ENCODE data around the gene RPRD1B. TPM values are rescaled to one million over a fixed set of nuclear protein-coding genes. Genes with fewer than 3 reads are reported as not detected.

The RPRD1B gene
- total and polyA plus RNA-seq, 2 of the 4 experiments (the other 2 are of a cell fraction) = 8.4 to 9.9 TPM

- Histone ChIP-seq H2BK5ac (ENCODE audit: low read depth, low read length, poor library complexity, severe bottlenecking) (no peak overlapping the region), H4K20me1 (ENCODE audit: insufficient read depth, low read length) (peaks cover 8% of the 10 kb centered on the region), H3K4me3 (ENCODE audit: insufficient read depth, low read depth, low read length) (no peak overlapping the region), H2AK9ac (replicated peaks; ENCODE audit: low read depth, low read length, poor library complexity) (no peak overlapping the region), H3K56ac (ENCODE audit: extremely low read depth, insufficient read depth, low read length) (no peak overlapping the region), H3K36me3 (ENCODE audit: control insufficient read depth, insufficient read depth, low read length) (peaks cover 22% of the 10 kb centered on the region), H3K4me1 (ENCODE audit: control insufficient read depth, insufficient read depth, low read length) (peaks cover 5% of the 10 kb centered on the region), H3K14ac (replicated peaks; ENCODE audit: low read depth, low read length) (no peak overlapping the region), H3K18ac (ENCODE audit: low read depth, low read length) (no peak overlapping the region), H2BK15ac (ENCODE audit: low read depth, low read length) (no peak overlapping the region), H2BK120ac (ENCODE audit: low read depth, low read length) (no peak overlapping the region), H3K4me2 (ENCODE audit: low read depth, low read length) (no peak overlapping the region), H3K27ac (ENCODE audit: insufficient read depth, low read length) (no peak overlapping the region), H3K23ac (ENCODE audit: low read depth, low read length) (no peak overlapping the region), H2BK20ac (ENCODE audit: low read depth, low read length) (no peak overlapping the region), H3K79me1 (ENCODE audit: low read depth in 1 of 2, low read length in 2 of 2) (peaks cover 39 to 55% of the 10 kb centered on the region in 2 experiments), H3K9ac (ENCODE audit: low read depth, low read length) (no peak overlapping the region), H3K9me1 (ENCODE audit: insufficient read depth, low read length) (peaks cover 13% of the 10 kb centered on the region), H3K27me3 (ENCODE audit: control insufficient read depth, insufficient read depth, low read length) (no peaks in the 10 kb centered on the region), H3K9me3 (ENCODE audit: control insufficient read depth, insufficient read depth, low read length) (peaks cover 6% of the 10 kb centered on the region), H4K5ac (ENCODE audit: low read depth, low read length) (no peak overlapping the region), H4K91ac (ENCODE audit: insufficient read depth, low read depth, low read length) (no peak overlapping the region), H2AFZ (replicated peaks; ENCODE audit: low read length, poor library complexity) (no peak overlapping the region), H4K8ac (ENCODE audit: low read depth in 2 of 2, low read length in 2 of 2) (no peak overlapping the region), H3K4ac (ENCODE audit: low read depth, low read length) (no peak overlapping the region), H2AK5ac (ENCODE audit: low read depth, low read length) (no peak overlapping the region)
- no peak for TF ChIP-seq RFX5 (IDR thresholded peaks at IDR 0.05; ENCODE audit: low read depth, low read length)
- no peak for TF ChIP-seq POLR2A (IDR thresholded peaks at IDR 0.05; ENCODE audit: low read depth, low read length)
- TF ChIP-seq RAD21 (IDR thresholded peaks at IDR 0.05; ENCODE audit: low read length) = no peak
- TF ChIP-seq BHLHE40 (IDR thresholded peaks at IDR 0.05; ENCODE audit: low read depth, low read length) = no peak
- TF ChIP-seq MAZ (IDR thresholded peaks at IDR 0.05; ENCODE audit: borderline replicate concordance, low read depth, low read length) = no peak
- TF ChIP-seq ELK1 (IDR thresholded peaks at IDR 0.05; ENCODE audit: borderline replicate concordance, low read depth, low read length) = no peak
- no peak for TF ChIP-seq USF2 (IDR thresholded peaks at IDR 0.05; ENCODE audit: low read depth, low read length)
- no peak for TF ChIP-seq NFE2L2 (IDR thresholded peaks at IDR 0.05; ENCODE audit: low read depth, low read length)
- no peak for TF ChIP-seq FOS (IDR thresholded peaks at IDR 0.05; ENCODE audit: low read depth, low read length)
- TF ChIP-seq MAFK (IDR thresholded peaks at IDR 0.05; ENCODE audit: low read depth, low read length) = no peak
- TF ChIP-seq CTCF (conservative IDR thresholded peaks at IDR 0.05; ENCODE audit: low read depth, low read length) = no peak
- no peak for TF ChIP-seq MXI1 (IDR thresholded peaks at IDR 0.05; ENCODE audit: borderline replicate concordance, low read depth, low read length)
- WGBS, 2 experiments (ENCODE audit: extremely low coverage in 2 of 2, insufficient read length in 1 of 2) = no CpG with 5 or more reads among the region's 1 CpG
- intact Hi-C loops (cut with micrococcal nuclease) = no loop called here
- no TSS peak for BruUV-seq (replicated peaks)
- in situ Hi-C loops (cut with MboI; ENCODE audit: low sequenced_read_pairs) = no loop called here
- ChIA-PET POLR2A (ENCODE audit: unreplicated experiment) (no interaction called here), CTCF (no interaction called here)
- ATAC-seq (ENCODE audit: low read depth) (no peak), DNase-seq (no peak)
- dilution Hi-C loops (cut with HindIII; ENCODE audit: low sequenced_read_pairs, unreplicated experiment) = no loop called here
Measured at GRCh38 chr20:38017959-38018358, 15.6 kb upstream of the RPRD1B start.

Measured in IMR-90 (cell line).